Fibroblast of the aortic adventitia (primary cell): ENCODE measurements around the gene SST. TPM values are rescaled to one million over a fixed set of nuclear protein-coding genes. Genes with fewer than 3 reads are reported as not detected.

Experiments
- DNase-seq: peaks from one replicate; pipeline ENCODE4 v3.0.0-alpha.2; 2010; ENCODE audit warnings: low read depth
- H3K4me3 ChIP-seq: 2 replicates; pipeline ENCODE4 v1.5.1; 2011; ENCODE audit warnings: low read depth, mild to moderate bottlenecking, control low read depth, low read length, moderate library complexity
- total RNA-seq: library from RNA; depleted of rRNA; stranded (reverse); fragments of >200 nt; gene quantifications from 2 replicates; pipeline ENCODE4 v1.2.3, GENCODE V29; 2012; ENCODE audit warnings: low replicate concordance
- TF ChIP-seq, protein P1 (sequence below): IDR thresholded peaks from 2 replicates; pipeline ENCODE4 v1.5.1; 2011; ENCODE audit warnings: mild to moderate bottlenecking, low read length, control low read depth, inconsistent platforms; ENCODE audit not compliant: insufficient read depth

SST gene
- total RNA-seq, 1 donor = not detected

DNA sequence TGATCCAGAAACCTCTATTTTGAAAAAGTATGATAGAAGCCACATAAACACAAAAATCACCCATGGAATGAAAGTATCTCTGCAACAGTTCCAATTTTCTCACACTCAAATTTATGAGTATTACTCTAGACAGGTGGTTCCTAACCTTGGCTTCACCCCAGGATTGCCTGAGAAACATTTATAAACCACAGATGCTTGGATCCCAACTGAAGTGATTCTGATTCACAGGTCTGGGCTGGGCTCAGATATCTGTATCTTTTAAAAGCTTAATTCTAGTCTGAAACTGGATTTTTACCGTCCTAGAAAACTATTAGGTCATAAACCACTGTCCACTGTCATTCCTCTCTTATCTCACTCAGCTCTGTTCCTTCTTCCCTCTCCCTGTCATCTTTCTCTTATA lies 7.4 kb upstream of the SST start:
- no peak overlapping the region for H3K4me3 ChIP-seq
- TF ChIP-seq, protein P1, sequence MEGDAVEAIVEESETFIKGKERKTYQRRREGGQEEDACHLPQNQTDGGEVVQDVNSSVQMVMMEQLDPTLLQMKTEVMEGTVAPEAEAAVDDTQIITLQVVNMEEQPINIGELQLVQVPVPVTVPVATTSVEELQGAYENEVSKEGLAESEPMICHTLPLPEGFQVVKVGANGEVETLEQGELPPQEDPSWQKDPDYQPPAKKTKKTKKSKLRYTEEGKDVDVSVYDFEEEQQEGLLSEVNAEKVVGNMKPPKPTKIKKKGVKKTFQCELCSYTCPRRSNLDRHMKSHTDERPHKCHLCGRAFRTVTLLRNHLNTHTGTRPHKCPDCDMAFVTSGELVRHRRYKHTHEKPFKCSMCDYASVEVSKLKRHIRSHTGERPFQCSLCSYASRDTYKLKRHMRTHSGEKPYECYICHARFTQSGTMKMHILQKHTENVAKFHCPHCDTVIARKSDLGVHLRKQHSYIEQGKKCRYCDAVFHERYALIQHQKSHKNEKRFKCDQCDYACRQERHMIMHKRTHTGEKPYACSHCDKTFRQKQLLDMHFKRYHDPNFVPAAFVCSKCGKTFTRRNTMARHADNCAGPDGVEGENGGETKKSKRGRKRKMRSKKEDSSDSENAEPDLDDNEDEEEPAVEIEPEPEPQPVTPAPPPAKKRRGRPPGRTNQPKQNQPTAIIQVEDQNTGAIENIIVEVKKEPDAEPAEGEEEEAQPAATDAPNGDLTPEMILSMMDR = no peak
- DNase-seq = no peak

DNA sequence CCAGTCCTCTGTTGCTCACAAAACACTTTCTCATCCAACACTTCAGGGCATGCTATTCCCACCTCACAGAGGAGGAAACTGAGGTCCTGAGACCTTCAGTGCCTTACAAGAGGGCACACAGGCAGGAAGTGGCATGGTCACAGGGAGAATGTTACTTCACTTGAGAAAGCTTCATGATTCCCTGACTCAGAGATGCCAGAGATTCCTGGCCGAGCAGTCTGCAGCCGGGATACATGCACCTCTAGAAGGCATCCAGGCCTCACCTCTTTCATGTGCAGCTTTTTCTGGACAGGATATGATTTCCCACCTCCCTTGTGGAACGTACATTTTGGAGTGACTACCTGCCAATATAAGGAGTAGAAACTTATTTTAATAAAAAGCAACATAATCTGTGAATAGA lies 2.8 kb upstream of the SST start:
- no peak for DNase-seq
- no peak overlapping the region for H3K4me3 ChIP-seq
- TF ChIP-seq, protein P1 = no peak

DNA sequence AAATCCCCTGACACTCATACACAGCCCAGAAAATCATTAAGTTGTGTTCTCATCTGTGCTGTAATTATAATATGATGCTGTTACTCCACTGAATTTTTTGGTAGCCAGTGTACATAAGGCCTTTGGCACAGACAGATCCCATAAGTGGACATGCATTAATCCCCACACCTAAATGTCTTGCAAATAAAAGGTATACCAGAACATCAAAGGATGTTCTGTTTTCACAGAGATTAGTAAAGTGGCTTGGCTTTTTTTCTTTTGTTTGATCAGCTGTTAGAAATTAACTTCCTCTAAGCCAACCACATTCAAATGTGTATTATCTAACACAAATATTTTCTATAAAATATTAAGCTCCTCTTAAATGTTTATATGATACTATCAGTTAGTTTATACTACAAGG lies 2.7 kb downstream of the SST start:
- H3K4me3 ChIP-seq = no peak overlapping the region
- TF ChIP-seq, protein P1 = no peak
- no peak for DNase-seq

DNA sequence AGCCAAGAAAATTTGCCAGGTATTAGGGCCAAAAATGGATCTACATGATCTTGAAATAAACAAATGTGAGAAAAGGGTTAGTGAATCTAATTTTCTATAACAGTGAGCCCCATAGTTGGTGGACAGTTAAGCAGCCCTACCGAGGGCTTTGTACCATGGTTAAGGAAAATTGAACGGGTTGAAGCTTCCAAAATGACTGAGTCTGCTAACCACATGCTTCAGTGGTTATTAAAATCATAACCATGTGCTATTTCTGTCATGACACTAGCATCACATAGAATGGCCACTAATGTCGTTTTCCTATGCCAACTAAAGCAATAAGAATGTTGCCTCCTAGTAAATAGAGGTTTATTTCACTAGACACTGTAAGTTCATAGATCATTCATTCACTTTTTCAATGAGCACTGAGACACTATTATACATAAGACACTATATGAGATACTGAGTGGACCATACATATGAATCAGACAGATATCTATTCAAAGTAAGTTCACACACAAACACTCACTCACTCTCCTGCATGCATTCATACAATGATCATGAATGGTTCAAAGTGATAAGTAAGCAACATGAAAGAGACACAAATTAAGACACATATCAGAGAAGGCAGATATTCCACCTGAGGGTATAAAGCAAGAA lies 4.3 kb downstream of the SST start:
- H3K4me3 ChIP-seq = no peak overlapping the region
- TF ChIP-seq, protein P1 = no peak
- no peak for DNase-seq

DNA sequence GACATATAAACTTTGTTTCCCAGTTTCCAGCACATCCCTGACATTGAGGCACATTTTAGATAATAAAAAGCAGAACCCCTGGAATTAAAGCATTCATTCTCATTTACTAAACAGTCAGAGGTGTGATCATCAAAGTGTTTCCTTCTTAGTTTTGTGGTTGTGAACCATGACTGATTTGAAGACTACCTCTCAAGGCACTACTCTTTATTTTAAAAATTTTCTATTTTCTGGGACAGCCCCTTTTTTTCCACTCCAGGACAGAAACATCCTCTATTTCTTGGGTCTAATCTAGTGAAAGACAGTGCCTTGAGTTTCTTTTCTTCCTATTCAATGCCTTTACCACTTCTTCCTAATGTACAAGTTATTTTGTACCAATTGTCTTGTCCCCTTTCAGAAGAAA lies 5.2 kb downstream of the SST start:
- DNase-seq = no peak
- no peak overlapping the region for H3K4me3 ChIP-seq
- TF ChIP-seq, protein P1 = no peak

DNA sequence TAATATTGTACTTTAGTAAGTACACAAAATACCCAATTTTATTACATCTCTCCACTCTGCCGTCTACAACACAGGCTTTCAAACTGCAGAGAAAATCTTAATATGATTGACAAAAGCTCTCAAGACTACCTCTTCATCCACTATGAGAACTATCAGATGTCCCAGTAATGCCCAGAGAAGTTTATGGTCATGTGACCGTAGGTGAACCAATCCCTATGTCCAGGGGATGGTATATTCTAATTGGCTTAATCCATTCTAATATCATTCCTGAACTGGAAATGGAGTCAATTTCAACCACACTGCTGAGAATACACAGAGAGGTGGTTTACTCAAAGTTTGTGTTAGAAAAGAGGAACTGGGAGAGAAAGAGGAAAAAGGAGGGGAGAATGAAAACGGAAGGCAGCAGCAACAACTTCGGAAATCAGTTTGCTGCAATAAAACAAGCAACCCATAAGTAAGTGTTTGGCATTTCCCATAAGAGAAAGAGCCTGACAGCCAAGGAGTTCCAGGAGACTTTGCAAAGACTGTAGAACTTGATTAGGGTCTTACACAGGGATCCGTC lies 7.3 kb downstream of the SST start:
- TF ChIP-seq, protein P1 = no peak
- H3K4me3 ChIP-seq = no peak overlapping the region
- DNase-seq = no peak

DNA sequence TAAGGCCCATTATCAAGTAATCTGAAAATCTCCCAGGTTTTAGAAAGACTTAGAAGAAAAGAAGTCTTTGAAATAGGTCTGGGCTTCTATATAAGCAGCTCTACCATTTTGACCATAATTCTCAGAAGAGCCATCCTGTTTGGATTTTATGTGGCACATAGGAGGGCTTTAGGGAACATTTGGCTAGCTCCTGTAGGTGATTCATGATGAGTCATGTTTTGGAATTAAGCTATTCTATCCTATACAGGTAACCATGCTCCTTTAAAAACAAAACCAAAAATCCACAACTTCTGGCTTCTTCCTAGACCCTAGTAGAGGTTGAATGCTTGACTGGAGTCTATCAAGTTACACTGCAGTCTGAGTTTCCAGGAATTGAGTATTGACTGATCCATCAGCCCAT lies 8.9 kb downstream of the SST start:
- TF ChIP-seq, protein P1 = no peak
- no peak for DNase-seq
- no peak overlapping the region for H3K4me3 ChIP-seq
